ENCODE data around the gene GRIP1. TPM values are rescaled to one million over a fixed set of nuclear protein-coding genes. Genes with fewer than 3 reads are reported as not detected.

GRIP1 gene
- total RNA-seq, 1 donor from 2014 or later = 9.1 TPM

- H3K9me3 Mint-ChIP-seq (ENCODE audit: unreplicated experiment) = no peaks in the 10 kb centered on the region
- no peak overlapping the region for H3K4me3 Mint-ChIP-seq (ENCODE audit: unreplicated experiment)
- TF ChIP-seq CTCF (IDR thresholded peaks at IDR 0.05) = no peak
- DNase-seq (ENCODE audit: extremely low spot score, unreplicated experiment) = no peak
- no peaks in the 10 kb centered on the region for H3K36me3 Mint-ChIP-seq (ENCODE audit: unreplicated experiment)
- H3K27me3 Mint-ChIP-seq (ENCODE audit: unreplicated experiment) = no peaks in the 10 kb centered on the region
- H3K27ac Mint-ChIP-seq (ENCODE audit: unreplicated experiment) = no peak overlapping the region
- no peaks in the 10 kb centered on the region for H3K4me1 Mint-ChIP-seq (ENCODE audit: unreplicated experiment)
Observed at GRCh38 chr12:66603981-66604479, 74.8 kb downstream of the GRIP1 start.

- Mint-ChIP-seq H3K36me3 (ENCODE audit: unreplicated experiment) (no peaks in the 10 kb centered on the region), H3K9me3 (ENCODE audit: unreplicated experiment) (no peaks in the 10 kb centered on the region), H3K27me3 (ENCODE audit: unreplicated experiment) (no peaks in the 10 kb centered on the region), H3K4me3 (ENCODE audit: unreplicated experiment) (no peak overlapping the region), H3K27ac (ENCODE audit: unreplicated experiment) (no peak overlapping the region), H3K4me1 (ENCODE audit: unreplicated experiment) (no peaks in the 10 kb centered on the region)
- no peak for TF ChIP-seq CTCF (IDR thresholded peaks at IDR 0.05)
- no peak for DNase-seq (ENCODE audit: extremely low spot score, unreplicated experiment)
Observed at GRCh38 chr12:66603461-66603860, 75.4 kb downstream of the GRIP1 start.

- no peak overlapping the region for H3K27ac Mint-ChIP-seq (ENCODE audit: unreplicated experiment)
- no peak for DNase-seq (ENCODE audit: extremely low spot score, unreplicated experiment)
- TF ChIP-seq CTCF (IDR thresholded peaks at IDR 0.05) = no peak
- H3K4me1 Mint-ChIP-seq (ENCODE audit: unreplicated experiment) = no peaks in the 10 kb centered on the region
- no peaks in the 10 kb centered on the region for H3K27me3 Mint-ChIP-seq (ENCODE audit: unreplicated experiment)
- no peaks in the 10 kb centered on the region for H3K36me3 Mint-ChIP-seq (ENCODE audit: unreplicated experiment)
- no peak overlapping the region for H3K4me3 Mint-ChIP-seq (ENCODE audit: unreplicated experiment)
- H3K9me3 Mint-ChIP-seq (ENCODE audit: unreplicated experiment) = no peaks in the 10 kb centered on the region
Observed at GRCh38 chr12:66602483-66603143, 76.3 kb downstream of the GRIP1 start.

GRCh38 chr12:66600903-66601302 is 78.0 kb downstream of the GRIP1 start:
- no peak for DNase-seq (ENCODE audit: extremely low spot score, unreplicated experiment)
- no peaks in the 10 kb centered on the region for H3K9me3 Mint-ChIP-seq (ENCODE audit: unreplicated experiment)
- H3K36me3 Mint-ChIP-seq (ENCODE audit: unreplicated experiment) = no peaks in the 10 kb centered on the region
- H3K4me3 Mint-ChIP-seq (ENCODE audit: unreplicated experiment) = no peak overlapping the region
- H3K27ac Mint-ChIP-seq (ENCODE audit: unreplicated experiment) = no peak overlapping the region
- H3K27me3 Mint-ChIP-seq (ENCODE audit: unreplicated experiment) = no peaks in the 10 kb centered on the region
- no peak for TF ChIP-seq CTCF (IDR thresholded peaks at IDR 0.05)
- peaks cover 8% of the 10 kb centered on the region for H3K4me1 Mint-ChIP-seq (ENCODE audit: unreplicated experiment)

- no peaks in the 10 kb centered on the region for H3K27me3 Mint-ChIP-seq (ENCODE audit: unreplicated experiment)
- H3K4me1 Mint-ChIP-seq (ENCODE audit: unreplicated experiment) = peaks cover 19% of the 10 kb centered on the region
Observed at GRCh38 chr12:66599816-66600215, 79.1 kb downstream of the GRIP1 start.

More at GRCh38 chr12:66599816-66600215, 79.1 kb downstream of the GRIP1 start:
- H3K9me3 Mint-ChIP-seq (ENCODE audit: unreplicated experiment) = no peaks in the 10 kb centered on the region
- no peak for TF ChIP-seq CTCF (IDR thresholded peaks at IDR 0.05)
- no peaks in the 10 kb centered on the region for H3K36me3 Mint-ChIP-seq (ENCODE audit: unreplicated experiment)
- DNase-seq (ENCODE audit: extremely low spot score, unreplicated experiment) = no peak
- H3K27ac Mint-ChIP-seq (ENCODE audit: unreplicated experiment) = no peak overlapping the region
- no peak overlapping the region for H3K4me3 Mint-ChIP-seq (ENCODE audit: unreplicated experiment)
